ENCODE results near the gene APP.

DNA sequence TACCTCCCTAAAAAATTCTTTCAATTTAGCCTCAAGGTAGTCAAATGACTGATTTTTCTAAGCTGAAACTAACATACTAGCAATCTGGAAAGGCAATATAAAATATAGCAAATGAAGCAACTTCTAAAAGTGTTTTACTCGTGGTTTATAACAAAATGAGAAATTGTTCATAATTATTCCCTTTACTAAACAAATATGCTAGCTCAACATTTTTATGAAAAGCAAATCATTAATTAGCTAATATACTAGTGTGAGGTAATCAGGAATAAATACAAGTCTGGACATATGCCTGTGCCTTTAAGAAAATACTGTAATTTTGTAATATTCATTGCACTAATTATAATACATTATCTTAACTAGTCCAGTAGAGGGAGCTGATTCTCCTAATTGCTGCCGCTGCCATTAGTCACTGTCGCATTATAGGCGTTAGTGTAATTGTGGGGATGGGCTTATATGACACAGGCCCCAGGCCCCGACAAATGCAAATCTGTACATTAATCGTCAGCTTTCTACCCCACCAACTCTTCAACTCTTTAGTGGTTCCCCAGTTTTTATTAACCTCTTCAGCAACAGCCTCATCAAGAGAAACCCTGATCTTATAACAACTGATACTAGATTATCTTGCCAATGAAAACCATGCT, 274.9 kb downstream of the APP start:
- TF ChIP-seq, protein P1, sequence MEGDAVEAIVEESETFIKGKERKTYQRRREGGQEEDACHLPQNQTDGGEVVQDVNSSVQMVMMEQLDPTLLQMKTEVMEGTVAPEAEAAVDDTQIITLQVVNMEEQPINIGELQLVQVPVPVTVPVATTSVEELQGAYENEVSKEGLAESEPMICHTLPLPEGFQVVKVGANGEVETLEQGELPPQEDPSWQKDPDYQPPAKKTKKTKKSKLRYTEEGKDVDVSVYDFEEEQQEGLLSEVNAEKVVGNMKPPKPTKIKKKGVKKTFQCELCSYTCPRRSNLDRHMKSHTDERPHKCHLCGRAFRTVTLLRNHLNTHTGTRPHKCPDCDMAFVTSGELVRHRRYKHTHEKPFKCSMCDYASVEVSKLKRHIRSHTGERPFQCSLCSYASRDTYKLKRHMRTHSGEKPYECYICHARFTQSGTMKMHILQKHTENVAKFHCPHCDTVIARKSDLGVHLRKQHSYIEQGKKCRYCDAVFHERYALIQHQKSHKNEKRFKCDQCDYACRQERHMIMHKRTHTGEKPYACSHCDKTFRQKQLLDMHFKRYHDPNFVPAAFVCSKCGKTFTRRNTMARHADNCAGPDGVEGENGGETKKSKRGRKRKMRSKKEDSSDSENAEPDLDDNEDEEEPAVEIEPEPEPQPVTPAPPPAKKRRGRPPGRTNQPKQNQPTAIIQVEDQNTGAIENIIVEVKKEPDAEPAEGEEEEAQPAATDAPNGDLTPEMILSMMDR (IDR thresholded peaks at IDR 0.05; ENCODE audit: low read length) = peak; percentile 58
- TF ChIP-seq EZH2 (IDR thresholded peaks at IDR 0.05; ENCODE audit: borderline replicate concordance, low read length) = no peak
